ENCODE results near the gene SGMS1.

SGMS1 gene

GRCh38 chr10:50531388-50532077 is 92.2 kb downstream of the SGMS1 start:
- DNase-seq (ENCODE audit: low spot score), result no peak
- ChIA-PET POLR2A (ENCODE audit: low non-redundant PET) (interaction anchor here (0.6 kb wide), 1 partner anchor 74 kb away, joined by 3 read pairs; no protein-coding TSS in a partner anchor), CTCF (interaction anchor here (0.6 kb wide), 1 partner anchor 1750 kb away, joined by 3 read pairs; no protein-coding TSS in a partner anchor)
- H3K27ac ChIP-seq, result no peak overlapping the region
- no peak for TF ChIP-seq CTCF (conservative IDR thresholded peaks at IDR 0.05; ENCODE audit: low read depth)

GRCh38 chr10:50529660-50530059 is 94.1 kb downstream of the SGMS1 start:
- TF ChIP-seq CTCF (conservative IDR thresholded peaks at IDR 0.05; ENCODE audit: low read depth), result no peak
- ChIA-PET CTCF (no interaction called here), POLR2A (ENCODE audit: low non-redundant PET) (no interaction called here)
- no peak for DNase-seq (ENCODE audit: low spot score)
- no peak overlapping the region for H3K27ac ChIP-seq

- ChIA-PET CTCF (no interaction called here), POLR2A (ENCODE audit: low non-redundant PET) (no interaction called here)
- TF ChIP-seq CTCF (conservative IDR thresholded peaks at IDR 0.05; ENCODE audit: low read depth), result no peak
- no peak for DNase-seq (ENCODE audit: low spot score)
- H3K27ac ChIP-seq, result no peak overlapping the region
Observed at GRCh38 chr10:50528206-50528605, 95.5 kb downstream of the SGMS1 start.

- DNase-seq (ENCODE audit: low spot score), result no peak
- ChIA-PET POLR2A (ENCODE audit: low non-redundant PET) (no interaction called here), CTCF (no interaction called here)
- TF ChIP-seq CTCF (conservative IDR thresholded peaks at IDR 0.05; ENCODE audit: low read depth), result no peak
- no peak overlapping the region for H3K27ac ChIP-seq
Observed at GRCh38 chr10:50527442-50528043, 96.2 kb downstream of the SGMS1 start.

GRCh38 chr10:50526185-50526584 is 97.6 kb downstream of the SGMS1 start:
- CTCF ChIA-PET, result interaction anchor here (0.5 to 0.7 kb wide), 2 partner anchors 13 to 932 kb away, joined by 3 read pairs; no protein-coding TSS in a partner anchor
- no peak for TF ChIP-seq CTCF (conservative IDR thresholded peaks at IDR 0.05; ENCODE audit: low read depth)
- DNase-seq (ENCODE audit: low spot score), result no peak
- POLR2A ChIA-PET (ENCODE audit: low non-redundant PET), result no interaction called here
- H3K27ac ChIP-seq, result no peak overlapping the region

- ChIA-PET POLR2A (ENCODE audit: low non-redundant PET) (no interaction called here), CTCF (no interaction called here)
- no peak for DNase-seq (ENCODE audit: low spot score)
- TF ChIP-seq CTCF (conservative IDR thresholded peaks at IDR 0.05; ENCODE audit: low read depth), result no peak
- no peak overlapping the region for H3K27ac ChIP-seq
Observed at GRCh38 chr10:50523357-50523756, 100.4 kb downstream of the SGMS1 start.
